Measurements from ENCODE around the gene CAPN10.

Gene CAPN10

GRCh38 chr2:240642806-240643092 lies 56.2 kb downstream of the CAPN10 start:
- DNase-seq: no peak

DNA sequence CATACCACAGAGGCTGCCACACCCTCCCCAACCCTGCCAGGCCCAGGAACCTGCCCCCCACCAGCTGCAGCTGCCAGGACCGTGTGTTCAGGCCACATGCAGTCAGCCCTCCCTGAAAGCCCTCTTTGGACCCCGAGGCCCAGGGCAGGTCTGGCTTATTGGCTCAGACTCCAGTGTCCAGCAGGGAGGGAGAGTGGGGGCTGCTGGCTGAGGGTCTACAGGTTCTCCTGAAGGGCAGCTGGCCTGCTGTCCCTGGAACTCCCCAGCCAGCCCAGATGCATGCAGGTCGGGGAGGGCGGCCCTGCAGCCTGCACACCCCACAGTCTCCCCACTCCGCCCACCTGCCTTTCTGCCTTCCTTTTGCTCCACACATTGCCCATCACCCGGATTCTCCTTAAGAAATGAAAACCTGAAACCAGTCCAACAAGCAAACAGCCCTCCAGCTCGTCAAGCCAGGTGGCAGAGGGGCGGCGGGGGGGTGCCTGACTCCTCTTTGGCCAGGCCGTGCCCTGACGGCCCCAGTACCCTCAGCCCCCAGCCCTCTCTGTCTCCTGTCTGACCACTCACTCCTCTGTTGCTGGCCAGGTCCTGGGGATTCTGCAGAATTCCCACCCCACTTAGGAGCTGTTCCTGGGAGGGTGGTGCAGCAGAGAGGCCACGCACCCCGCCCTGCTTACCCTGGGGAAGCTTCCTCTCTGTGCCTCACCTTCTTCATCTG lies 56.7 kb downstream of the CAPN10 start:
- DNase-seq: no peak

GRCh38 chr2:240643811-240644150 lies 57.2 kb downstream of the CAPN10 start:
- no peak for DNase-seq

DNA sequence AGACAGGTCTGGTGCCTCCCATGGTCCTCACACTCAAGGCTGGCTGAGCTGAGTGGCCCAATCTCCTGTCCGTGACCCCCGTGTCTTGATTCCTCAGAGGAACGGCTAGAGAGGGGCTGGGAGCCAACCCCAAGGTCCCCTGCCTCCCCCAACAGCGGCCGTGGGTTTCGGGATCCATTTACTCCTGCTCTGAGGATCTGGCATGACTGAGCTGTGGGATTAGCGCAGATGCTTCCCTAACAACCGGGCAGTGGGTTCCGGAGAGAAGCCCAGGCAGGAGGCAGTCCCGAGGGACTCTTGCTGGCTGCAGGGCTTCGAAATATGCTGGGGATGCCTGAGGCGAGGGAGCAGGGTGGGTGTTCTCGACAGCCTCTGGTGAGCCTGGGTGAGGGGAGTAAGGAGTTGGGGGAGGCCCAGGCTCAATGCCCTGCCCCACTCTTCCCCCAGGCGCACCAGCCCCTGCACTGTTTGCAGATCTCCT lies 57.7 kb downstream of the CAPN10 start:
- DNase-seq: no peak

DNA sequence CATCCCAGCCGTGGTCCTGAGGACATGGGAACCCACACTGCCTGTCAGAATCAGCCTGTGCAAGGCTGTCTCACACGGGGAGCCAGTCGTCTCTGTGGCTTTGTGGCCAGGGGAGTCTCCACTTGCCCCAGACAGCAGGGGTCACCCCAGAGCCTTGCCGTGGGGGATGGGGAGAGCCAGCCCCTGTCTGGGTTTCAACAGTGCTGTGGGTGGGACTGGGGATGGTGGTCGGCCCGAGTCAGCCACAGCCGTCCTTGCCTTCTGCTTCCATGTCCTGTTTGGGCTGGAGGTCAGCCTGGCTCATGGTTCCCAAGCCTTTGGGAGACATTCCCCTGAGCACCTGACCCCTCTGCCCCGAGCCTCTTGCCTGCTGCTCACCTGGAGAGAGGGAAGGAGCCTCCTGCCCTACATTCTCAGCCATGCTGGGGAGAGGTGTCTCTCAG lies 58.3 kb downstream of the CAPN10 start:
- DNase-seq: no peak

DNA sequence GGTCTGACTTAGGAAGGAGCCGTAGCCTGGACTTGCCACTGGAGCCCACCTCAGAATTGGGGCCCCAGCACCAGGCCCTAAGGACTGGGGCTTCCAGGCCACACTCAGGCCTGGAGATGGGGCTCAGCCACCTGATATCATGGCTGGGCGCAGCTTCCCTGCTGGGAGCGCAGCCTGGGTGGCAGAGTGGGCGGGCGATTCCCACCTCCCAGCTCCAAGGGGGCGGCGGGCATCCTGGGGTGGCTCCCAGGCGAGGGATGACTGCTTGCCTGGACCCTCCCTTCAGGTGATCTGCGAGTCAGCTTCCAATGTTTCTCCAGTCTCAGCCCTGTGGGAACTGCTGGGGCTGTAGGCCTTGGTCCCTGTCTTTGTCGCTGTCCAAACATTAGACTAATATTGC lies 58.8 kb downstream of the CAPN10 start:
- DNase-seq: no peak

DNA sequence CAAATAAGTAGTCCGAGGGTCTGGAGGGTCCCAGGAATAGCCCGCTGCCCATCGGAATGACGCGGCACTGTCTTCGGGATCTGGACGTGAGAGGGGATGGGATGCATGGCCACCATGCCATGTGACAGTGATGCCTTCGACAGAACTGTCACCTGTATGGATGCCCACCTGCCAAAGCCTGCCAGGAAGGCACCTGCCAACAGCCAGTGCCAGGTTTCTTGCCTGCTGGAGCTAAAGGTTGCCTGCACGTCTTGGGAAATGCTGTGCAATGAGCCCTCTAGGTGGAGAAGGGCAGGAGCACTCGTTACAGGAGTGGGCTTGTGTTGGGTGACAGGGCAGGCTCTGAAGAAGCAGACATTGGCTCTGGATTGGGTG lies 59.3 kb downstream of the CAPN10 start:
- DNase-seq: no peak

DNA sequence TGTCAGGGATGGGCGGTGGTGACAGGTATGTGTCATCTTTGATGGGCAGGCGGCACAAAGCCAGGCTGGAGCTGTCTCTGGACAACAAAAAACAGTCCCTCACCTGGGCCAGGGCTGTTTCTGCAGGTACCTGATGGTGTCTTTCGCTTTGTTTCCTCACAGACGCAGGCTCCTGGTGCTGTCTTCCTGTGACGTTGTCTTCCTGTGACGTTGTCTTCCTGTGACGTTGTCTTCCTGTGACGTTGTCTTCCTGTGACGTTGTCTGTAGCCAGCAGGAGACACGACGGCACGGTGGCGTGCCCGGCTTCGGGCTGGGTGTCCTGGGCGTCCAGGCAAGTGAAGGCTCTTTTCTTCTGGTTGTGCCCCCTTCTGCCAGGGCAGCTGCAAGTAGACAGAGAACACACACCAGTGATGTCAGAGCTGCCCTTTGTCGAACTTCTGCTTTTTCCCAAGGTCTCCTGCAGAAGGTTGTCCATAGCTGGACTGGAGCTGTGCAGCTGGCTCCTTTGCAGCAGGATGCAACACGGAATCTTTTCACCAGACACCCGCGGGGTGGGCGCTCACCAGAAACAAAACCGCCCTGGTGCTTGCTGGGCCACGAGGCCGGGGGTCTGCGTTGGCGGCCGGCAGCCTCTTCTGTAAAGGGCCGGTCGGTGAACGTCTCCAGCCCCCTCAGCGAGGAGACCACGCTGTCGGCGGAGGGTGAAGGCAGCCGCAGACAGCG lies 59.8 kb downstream of the CAPN10 start:
- DNase-seq: no peak

GRCh38 chr2:240646900-240647502 lies 60.5 kb downstream of the CAPN10 start:
- DNase-seq: no peak

DNA sequence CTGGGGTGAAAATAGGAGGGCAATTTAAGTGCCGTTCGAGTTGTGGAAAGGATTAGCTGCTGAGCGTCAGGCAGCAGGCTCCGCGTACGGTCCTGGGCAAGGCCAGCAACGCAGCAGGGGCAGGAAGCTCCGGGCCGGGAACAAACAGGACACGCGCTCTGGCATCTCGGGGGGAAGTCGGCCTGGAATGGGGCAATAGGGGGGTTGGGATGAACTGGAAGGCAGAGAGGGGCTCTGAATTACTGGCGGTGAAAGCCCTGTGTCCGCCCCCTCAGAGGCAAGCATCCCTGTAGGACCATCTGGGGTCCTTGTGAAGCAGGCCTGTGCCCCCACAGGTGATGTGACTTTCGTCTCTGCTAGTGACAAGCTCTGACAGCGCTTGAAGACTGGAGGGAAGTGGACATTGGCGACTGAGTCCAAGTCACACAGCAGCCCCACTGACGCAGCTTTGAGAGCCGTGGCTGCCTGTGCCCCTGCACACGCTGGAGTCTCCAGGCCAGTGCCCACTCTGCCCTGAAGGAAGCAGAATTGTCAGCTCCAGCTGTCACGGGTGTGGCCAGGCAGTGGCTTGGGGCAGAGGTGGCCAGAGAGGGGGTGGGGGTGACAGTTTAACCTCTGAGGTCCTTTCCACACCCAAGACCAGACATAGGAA lies 61.1 kb downstream of the CAPN10 start:
- no peak for DNase-seq

DNA sequence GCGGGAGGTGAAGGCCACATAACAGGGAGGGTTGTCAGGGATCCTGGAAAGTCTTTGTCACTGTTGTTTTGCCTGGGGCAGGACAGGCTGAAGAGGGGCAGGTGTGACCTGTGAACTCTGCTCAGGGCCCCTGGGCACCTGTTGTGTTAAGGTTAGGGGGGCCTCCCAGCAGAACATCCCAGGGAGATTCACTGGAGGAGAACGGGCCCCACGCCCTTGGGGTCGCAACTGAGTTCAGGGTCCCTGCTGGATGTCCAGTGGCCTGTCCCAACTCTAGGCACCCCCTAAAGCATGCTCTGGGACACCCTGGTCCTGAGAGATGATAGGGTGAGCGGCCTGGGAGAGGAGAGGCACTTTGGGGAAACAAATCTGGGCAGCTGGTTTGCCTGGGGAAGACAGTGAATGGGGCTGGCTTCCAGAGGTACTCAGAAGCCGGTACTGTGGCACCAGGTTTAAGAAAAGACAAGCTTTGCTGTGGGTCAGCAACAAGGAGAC lies 61.7 kb downstream of the CAPN10 start:
- DNase-seq: no peak
